Measurements from ENCODE around the gene PSPN.

DNA sequence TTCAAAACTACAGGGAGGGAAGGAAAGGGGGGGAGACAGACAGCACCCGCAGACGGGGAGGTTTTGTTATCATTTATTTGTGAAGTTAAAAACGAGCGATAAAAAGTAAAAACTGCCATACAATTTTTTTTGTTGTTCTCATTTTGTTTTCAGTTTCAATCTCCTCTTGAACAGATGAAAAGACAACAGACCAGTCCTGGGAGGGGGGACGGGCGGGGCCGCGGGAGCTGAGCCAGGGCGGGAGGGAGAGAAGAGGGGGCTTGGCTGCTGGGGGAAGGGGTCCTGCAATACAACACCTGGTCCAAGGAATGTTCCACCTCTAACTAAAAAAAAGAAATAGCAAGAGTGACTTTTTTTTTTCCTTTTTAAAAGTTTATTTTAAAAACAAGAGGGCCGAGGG is 37.6 kb upstream of the PSPN start:
- TF ChIP-seq, protein P1, sequence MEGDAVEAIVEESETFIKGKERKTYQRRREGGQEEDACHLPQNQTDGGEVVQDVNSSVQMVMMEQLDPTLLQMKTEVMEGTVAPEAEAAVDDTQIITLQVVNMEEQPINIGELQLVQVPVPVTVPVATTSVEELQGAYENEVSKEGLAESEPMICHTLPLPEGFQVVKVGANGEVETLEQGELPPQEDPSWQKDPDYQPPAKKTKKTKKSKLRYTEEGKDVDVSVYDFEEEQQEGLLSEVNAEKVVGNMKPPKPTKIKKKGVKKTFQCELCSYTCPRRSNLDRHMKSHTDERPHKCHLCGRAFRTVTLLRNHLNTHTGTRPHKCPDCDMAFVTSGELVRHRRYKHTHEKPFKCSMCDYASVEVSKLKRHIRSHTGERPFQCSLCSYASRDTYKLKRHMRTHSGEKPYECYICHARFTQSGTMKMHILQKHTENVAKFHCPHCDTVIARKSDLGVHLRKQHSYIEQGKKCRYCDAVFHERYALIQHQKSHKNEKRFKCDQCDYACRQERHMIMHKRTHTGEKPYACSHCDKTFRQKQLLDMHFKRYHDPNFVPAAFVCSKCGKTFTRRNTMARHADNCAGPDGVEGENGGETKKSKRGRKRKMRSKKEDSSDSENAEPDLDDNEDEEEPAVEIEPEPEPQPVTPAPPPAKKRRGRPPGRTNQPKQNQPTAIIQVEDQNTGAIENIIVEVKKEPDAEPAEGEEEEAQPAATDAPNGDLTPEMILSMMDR (IDR thresholded peaks at IDR 0.05) = no peak
- TF ChIP-seq POLR2A (IDR thresholded peaks at IDR 0.05) = no peak
